GM18511 (cell line): Measurements from ENCODE around the gene TLL2.

Experiments used
- ATAC-seq: cut with Tn5 transposase; IDR thresholded peaks from one replicate; pipeline ENCODE4 v1.9.1; 2021; ENCODE audit warnings: mild to moderate bottlenecking, moderate library complexity; ENCODE audit not compliant: unreplicated experiment

TLL2 gene

GRCh38 chr10:96401036-96401435 lies 112.7 kb downstream of the TLL2 start:
- ATAC-seq = no peak

- no peak for ATAC-seq
These were observed 113.3 kb downstream of the TLL2 start for GRCh38 chr10:96400465-96400864.

GRCh38 chr10:96397902-96398301 lies 115.8 kb downstream of the TLL2 start:
- ATAC-seq = no peak

GRCh38 chr10:96395931-96396877 lies 117.5 kb downstream of the TLL2 start:
- ATAC-seq = peak; percentile 58

GRCh38 chr10:96390460-96390864 lies 123.3 kb downstream of the TLL2 start:
- ATAC-seq = no peak

- ATAC-seq = no peak
These were observed 123.9 kb downstream of the TLL2 start for GRCh38 chr10:96389785-96390184.

- ATAC-seq = no peak
These were observed 126.1 kb downstream of the TLL2 start for GRCh38 chr10:96387601-96388000.

GRCh38 chr10:96387161-96387560 lies 126.6 kb downstream of the TLL2 start:
- no peak for ATAC-seq

GRCh38 chr10:96384506-96384905 lies 129.2 kb downstream of the TLL2 start:
- ATAC-seq = no peak

- no peak for ATAC-seq
These were observed 132.9 kb downstream of the TLL2 start for GRCh38 chr10:96380821-96381220.

GRCh38 chr10:96379758-96380157 lies 134.0 kb downstream of the TLL2 start:
- ATAC-seq = no peak

GRCh38 chr10:96378741-96379140 lies 135.0 kb downstream of the TLL2 start:
- no peak for ATAC-seq

- no peak for ATAC-seq
These were observed 135.9 kb downstream of the TLL2 start for GRCh38 chr10:96377816-96378294.

- ATAC-seq = peak; percentile 72
These were observed 137.2 kb downstream of the TLL2 start for GRCh38 chr10:96376483-96376882.

GRCh38 chr10:96374985-96375830 lies 138.5 kb downstream of the TLL2 start:
- ATAC-seq = peak; percentile 74

GRCh38 chr10:96374639-96374984 lies 139.1 kb downstream of the TLL2 start:
- no peak for ATAC-seq

GRCh38 chr10:96374004-96374403 lies 139.7 kb downstream of the TLL2 start:
- no peak for ATAC-seq

GRCh38 chr10:96371356-96371755 lies 142.4 kb downstream of the TLL2 start:
- ATAC-seq = no peak

GRCh38 chr10:96370584-96371157 lies 143.1 kb downstream of the TLL2 start:
- no peak for ATAC-seq

GRCh38 chr10:96369890-96370583 lies 143.7 kb downstream of the TLL2 start:
- ATAC-seq = no peak

- ATAC-seq = no peak
These were observed 144.8 kb downstream of the TLL2 start for GRCh38 chr10:96368971-96369370.
